Measurements from ENCODE around the gene IL4R.

DNA sequence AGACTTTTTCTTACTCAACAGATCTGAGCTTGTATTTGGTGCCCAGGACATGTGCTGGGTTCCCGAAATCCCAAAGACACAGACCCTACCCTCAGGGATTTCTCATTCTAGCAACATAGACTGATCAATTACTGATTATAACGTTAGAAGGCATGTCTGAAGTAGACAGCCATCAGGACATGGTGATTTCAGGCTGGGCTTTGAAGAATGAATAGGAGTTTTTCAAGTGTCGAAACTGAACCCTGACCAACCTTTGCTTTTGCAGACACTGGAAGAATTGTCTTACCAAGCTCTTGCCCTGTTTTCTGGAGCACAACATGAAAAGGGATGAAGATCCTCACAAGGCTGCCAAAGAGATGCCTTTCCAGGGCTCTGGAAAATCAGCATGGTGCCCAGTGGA lies 48.2 kb downstream of the IL4R start:
- TF ChIP-seq, protein P1, sequence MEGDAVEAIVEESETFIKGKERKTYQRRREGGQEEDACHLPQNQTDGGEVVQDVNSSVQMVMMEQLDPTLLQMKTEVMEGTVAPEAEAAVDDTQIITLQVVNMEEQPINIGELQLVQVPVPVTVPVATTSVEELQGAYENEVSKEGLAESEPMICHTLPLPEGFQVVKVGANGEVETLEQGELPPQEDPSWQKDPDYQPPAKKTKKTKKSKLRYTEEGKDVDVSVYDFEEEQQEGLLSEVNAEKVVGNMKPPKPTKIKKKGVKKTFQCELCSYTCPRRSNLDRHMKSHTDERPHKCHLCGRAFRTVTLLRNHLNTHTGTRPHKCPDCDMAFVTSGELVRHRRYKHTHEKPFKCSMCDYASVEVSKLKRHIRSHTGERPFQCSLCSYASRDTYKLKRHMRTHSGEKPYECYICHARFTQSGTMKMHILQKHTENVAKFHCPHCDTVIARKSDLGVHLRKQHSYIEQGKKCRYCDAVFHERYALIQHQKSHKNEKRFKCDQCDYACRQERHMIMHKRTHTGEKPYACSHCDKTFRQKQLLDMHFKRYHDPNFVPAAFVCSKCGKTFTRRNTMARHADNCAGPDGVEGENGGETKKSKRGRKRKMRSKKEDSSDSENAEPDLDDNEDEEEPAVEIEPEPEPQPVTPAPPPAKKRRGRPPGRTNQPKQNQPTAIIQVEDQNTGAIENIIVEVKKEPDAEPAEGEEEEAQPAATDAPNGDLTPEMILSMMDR (conservative IDR thresholded peaks at IDR 0.05 in 1 of 2, IDR thresholded peaks at IDR 0.05 in 1 of 2; ENCODE audit: low read depth in 1 of 2, low read length in 2 of 2): no peak
- TF ChIP-seq EZH2 (IDR thresholded peaks at IDR 0.05; ENCODE audit: low read length, missing control alignments): no peak

Data from fibroblast of lung (primary cell).